H1 (cell line): Measurements from ENCODE around the gene MAD2L2. TPM values are rescaled to one million over a fixed set of nuclear protein-coding genes. Genes with fewer than 3 reads are reported as not detected.

Source experiments
- CTCF ChIA-PET: fragments of 300-600 bp; sonication (Branson Sonifier 250); formaldehyde crosslinking; loops from one replicate; lab custom pipeline; 2021; ENCODE audit not compliant: partially characterized antibody; lab: Charles Lee
- POLR2A ChIA-PET: fragments of 300-600 bp; sonication (Branson Sonifier 250); formaldehyde crosslinking; loops from one replicate; lab custom pipeline; 2021; ENCODE audit warnings: inconsistent platforms; ENCODE audit not compliant: partially characterized antibody; lab: Charles Lee
- DNase-seq, 2 experiments: peaks; one replicate each; pipeline versions ENCODE4 v3.0.0 to v3.0.0-alpha.2; 2010 to 2022; ENCODE audit warnings: low spot score in 2 of 2, low read depth in 1 of 2, mixed read lengths in 1 of 2
- FAIRE-seq: peaks from 2 replicates; lab custom pipeline; 2011; peaks lifted over from hg19 to GRCh38; lab: Jason Lieb, UNC
- H2AFZ ChIP-seq: 2 replicates; pipeline ENCODE4 v1.8.1; 2012; ENCODE audit warnings: low read length, inconsistent platforms
- H2AK5ac ChIP-seq: 2 replicates; pipeline ENCODE4 v1.6.1; 2013; ENCODE audit warnings: low read depth, low read length
- H2BK120ac ChIP-seq: replicated peaks from 2 replicates; pipeline ENCODE3; 2013; ENCODE audit warnings: low read depth, low read length, inconsistent platforms
- H2BK12ac ChIP-seq: 2 replicates; pipeline ENCODE4 v1.6.1; 2013; ENCODE audit warnings: low read depth, low read length
- H2BK15ac ChIP-seq: 2 replicates; pipeline ENCODE4 v1.6.1; 2013; ENCODE audit warnings: low read length
- H2BK20ac ChIP-seq: 2 replicates; pipeline ENCODE4 v1.6.1; 2013; ENCODE audit warnings: low read length
- H2BK5ac ChIP-seq: 2 replicates; pipeline ENCODE4 v1.6.1; 2013; ENCODE audit warnings: low read depth, low read length
- H3K14ac ChIP-seq: 2 replicates; pipeline ENCODE4 v1.6.1; 2013; ENCODE audit warnings: inconsistent platforms; ENCODE audit not compliant: insufficient read length
- H3K18ac ChIP-seq: 2 replicates; pipeline ENCODE4 v1.6.1; 2013; ENCODE audit warnings: low read length; ENCODE audit errors: extremely low read depth
- H3K23ac ChIP-seq: 2 replicates; pipeline ENCODE4 v1.6.1; 2013; ENCODE audit warnings: inconsistent platforms; ENCODE audit not compliant: insufficient read length
- H3K23me2 ChIP-seq: 2 replicates; pipeline ENCODE4 v1.6.1; 2013; ENCODE audit warnings: low read depth, low read length
- H3K27ac ChIP-seq: 2 replicates; pipeline ENCODE4 v1.6.1; 2011; ENCODE audit warnings: low read depth, low read length, inconsistent platforms
- H3K27me3 ChIP-seq, 4 experiments: replicated peaks in 1 of 4; 1 replicate in 1 of 4; 2 replicates in 3 of 4; pipeline versions ENCODE4 v1.6.1 to v1.8.1; 2011 to 2013; ENCODE audit warnings: low read length in 3 of 4, mild to moderate bottlenecking in 3 of 4, inconsistent platforms in 2 of 4, mixed read lengths in 2 of 4, moderate library complexity in 1 of 4; ENCODE audit not compliant: control insufficient read depth in 3 of 4, insufficient read depth in 3 of 4; ENCODE audit errors: extremely low read depth in 1 of 4
- H3K36me3 ChIP-seq, 4 experiments: 2 replicates each; pipeline versions ENCODE4 v1.6.1 to v1.8.1; 2011 to 2013; ENCODE audit warnings: mild to moderate bottlenecking in 4 of 4, low read length in 3 of 4, moderate library complexity in 2 of 4, control low read depth in 1 of 4, inconsistent platforms in 1 of 4; ENCODE audit not compliant: insufficient read depth in 4 of 4, control insufficient read depth in 2 of 4
- H3K4ac ChIP-seq: replicated peaks from 2 replicates; pipeline ENCODE3; 2013; ENCODE audit warnings: low read length, low read depth, mixed read lengths, inconsistent platforms; ENCODE audit not compliant: insufficient read length
- H3K4me1 ChIP-seq, 4 experiments: replicated peaks in 1 of 4; 1 replicate in 1 of 4; 2 replicates in 3 of 4; pipeline versions ENCODE4 v1.6.1 to v1.8.1; 2011 to 2013; ENCODE audit warnings: low read length in 3 of 4, inconsistent platforms in 2 of 4, mixed read lengths in 1 of 4; ENCODE audit not compliant: insufficient read depth in 4 of 4, control insufficient read depth in 3 of 4
- H3K4me2 ChIP-seq, 2 experiments: 2 replicates each; pipeline versions ENCODE4 v1.6.1 to v1.8.1; 2011 to 2013; ENCODE audit warnings: low read depth in 2 of 2, low read length in 2 of 2, control low read depth in 1 of 2, inconsistent platforms in 1 of 2, mild to moderate bottlenecking in 1 of 2; ENCODE audit not compliant: insufficient read depth in 1 of 2
- H3K4me3 ChIP-seq, 4 experiments: fragments of 200-600, 300-600 bp in 1 of 4; sonication (generic), shearing (Covaris generic), sonication (Bioruptor Twin) in 1 of 4; 2 replicates each; pipeline versions ENCODE4 v1.5.1 to v1.8.1; 2011 to 2016; ENCODE audit warnings: low read length in 4 of 4, low read depth in 3 of 4, control low read depth in 2 of 4, inconsistent platforms in 2 of 4, mild to moderate bottlenecking in 2 of 4, mixed read lengths in 1 of 4, moderate library complexity in 1 of 4; ENCODE audit not compliant: insufficient read depth in 2 of 4; ENCODE audit errors: extremely low read depth in 1 of 4
- H3K56ac ChIP-seq: replicated peaks from 2 replicates; pipeline ENCODE3; 2013; ENCODE audit warnings: low read depth, mild to moderate bottlenecking, mixed read lengths, low read length, inconsistent platforms; ENCODE audit not compliant: insufficient read length
- H3K79me1 ChIP-seq: 2 replicates; pipeline ENCODE4 v1.6.1; 2013; ENCODE audit warnings: low read depth, low read length, control low read depth
- H3K79me2 ChIP-seq, 2 experiments: 2 replicates each; pipeline versions ENCODE4 v1.6.1 to v1.8.1; 2012 to 2013; ENCODE audit warnings: low read length in 2 of 2, mild to moderate bottlenecking in 2 of 2, inconsistent platforms in 1 of 2; ENCODE audit not compliant: insufficient read depth in 2 of 2, control insufficient read depth in 1 of 2
- H3K9ac ChIP-seq, 4 experiments: replicated peaks in 1 of 4; 1 replicate in 1 of 4; 2 replicates in 3 of 4; pipeline versions ENCODE4 v1.6.1 to v1.8.1; 2011 to 2013; ENCODE audit warnings: low read depth in 3 of 4, low read length in 3 of 4, control low read depth in 2 of 4, mild to moderate bottlenecking in 2 of 4, moderate library complexity in 2 of 4, inconsistent platforms in 1 of 4; ENCODE audit errors: extremely low read depth in 1 of 4
- H3K9me3 ChIP-seq, 2 experiments: 2 replicates each; pipeline versions ENCODE4 v1.6.1 to v1.8.1; 2012 to 2013; ENCODE audit warnings: mild to moderate bottlenecking in 2 of 2, moderate library complexity in 2 of 2, control low read depth in 1 of 2, inconsistent platforms in 1 of 2, low read depth in 1 of 2, low read length in 1 of 2, mixed read lengths in 1 of 2; ENCODE audit not compliant: insufficient read depth in 2 of 2
- H4K20me1 ChIP-seq, 2 experiments: replicated peaks in 1 of 2; 2 replicates each; pipeline versions ENCODE3 to v1.8.1; 2011 to 2013; ENCODE audit warnings: inconsistent platforms in 2 of 2, low read length in 2 of 2, mild to moderate bottlenecking in 1 of 2; ENCODE audit not compliant: insufficient read depth in 2 of 2, control insufficient read depth in 1 of 2
- H4K5ac ChIP-seq: 2 replicates; pipeline ENCODE4 v1.6.1; 2013; ENCODE audit warnings: low read length, low read depth, mixed read lengths, inconsistent platforms; ENCODE audit not compliant: insufficient read length
- H4K8ac ChIP-seq: 2 replicates; pipeline ENCODE4 v1.8.0; 2013; ENCODE audit warnings: mild to moderate bottlenecking, moderate library complexity, low read length, inconsistent platforms; ENCODE audit not compliant: insufficient read depth; ENCODE audit errors: extremely low read depth
- H4K91ac ChIP-seq: replicated peaks from 2 replicates; pipeline ENCODE3; 2013; ENCODE audit warnings: low read length, mixed read lengths, inconsistent platforms; ENCODE audit not compliant: insufficient read length
- HDAC6 ChIP-seq: IDR thresholded peaks from one replicate; pipeline ENCODE4 v1.7.1; 2012; ENCODE audit warnings: low read depth, mild to moderate bottlenecking, inconsistent platforms, low read length, moderate library complexity
- KDM5A ChIP-seq: fragments of 200-600 bp; IDR thresholded peaks from 2 replicates; pipeline ENCODE4 v1.7.1; 2012; ENCODE audit warnings: mild to moderate bottlenecking, low read length, inconsistent platforms, mixed read lengths
- MAFK ChIP-seq: IDR thresholded peaks from 2 replicates; pipeline ENCODE4 v1.6.1; 2012; ENCODE audit warnings: low read depth, mild to moderate bottlenecking, improper control_type of control experiment, low read length
- POLR2A ChIP-seq, 2 experiments: IDR thresholded peaks; 1 replicate in 1 of 2; 2 replicates in 1 of 2; pipeline ENCODE4 v1.6.1; 2011; ENCODE audit warnings: low read depth in 2 of 2, low read length in 2 of 2, mild to moderate bottlenecking in 2 of 2; ENCODE audit errors: control extremely low read depth in 1 of 2
- WGBS, 2 experiments: shearing (Covaris generic) in 1 of 2; methylation state at CpG; one replicate each; pipeline versions ENCODE4 v1.1.6 to v1.1.7; 2013 to 2015; ENCODE audit warnings: low lambda C conversion rate in 2 of 2, mixed read lengths in 2 of 2, inconsistent platforms in 1 of 2, low coverage in 1 of 2, missing lambda C conversion rate in 1 of 2; ENCODE audit not compliant: insufficient replicate concordance in 2 of 2, insufficient coverage in 1 of 2, insufficient read length in 1 of 2; ENCODE audit errors: extremely low coverage in 1 of 2, missing lambda C conversion rate in 1 of 2; 5-methylcytosine and 5-hydroxymethylcytosine counted together
- polyA plus RNA-seq, 7 experiments: library from polyadenylated mRNA; depleted of rRNA in 3 of 7; stranded (reverse) in 5 of 7; unstranded in 2 of 7; fragments of >200 nt in 5 of 7; fragments of 200-250 nt in 2 of 7; gene quantifications; 1 replicate in 5 of 7; 2 replicates in 1 of 7; 4 replicates in 1 of 7; pipeline versions ENCODE4 v1.2.1 to v1.2.3, GENCODE V29; 2011 to 2013; ENCODE audit warnings: missing spikeins in 2 of 7, mixed read lengths in 2 of 7
- total RNA-seq: library from RNA; stranded (reverse); fragmentation: NEBNext Ultra II Directional; extraction: Animal tissue kit (Norgen Biotek cat#: 25700); gene quantifications from 2 replicates; pipeline ENCODE4 v1.2.1, GENCODE V29; 2021

Gene MAD2L2
- total and polyA plus RNA-seq, 2 of the 8 experiments (the other 6 are each of a cell fraction or from before 2014, with no cell fraction given), result 310 to 469 TPM

GRCh38 chr1:11657654-11658053 is 23.3 kb downstream of the MAD2L2 start:
- Histone ChIP-seq H4K20me1 (peaks cover 2 to 9% of the 10 kb centered on the region in 2 experiments), H3K4ac (no peak overlapping the region), H4K5ac (no peak overlapping the region), H3K27me3 (no peaks in the 10 kb centered on the region; a peak in 2 of 7 replicates), H2BK12ac (no peak overlapping the region), H4K91ac (no peak overlapping the region), H3K18ac (no peak overlapping the region), H3K14ac (no peak overlapping the region), H3K9ac (no peak overlapping the region), H3K9me3 (no peaks in the 10 kb centered on the region), H3K4me1 (peaks cover 0 to 17% (median 16%) of the 10 kb centered on the region in 4 experiments; a peak in 6 of 7 replicates), H3K36me3 (peaks cover 2 to 29% (median 8%) of the 10 kb centered on the region in 4 experiments; a peak in 5 of 8 replicates), H2BK20ac (no peak overlapping the region), H4K8ac (no peak overlapping the region), H3K4me3 (no peak overlapping the region), H3K23ac (no peak overlapping the region), H3K4me2 (no peak overlapping the region), H2AFZ (no peak overlapping the region), H2BK120ac (no peak overlapping the region), H3K79me2 (0 out of 4 replicates have a peak, but pooled peaks cover 0 to under 1% of the 10 kb centered on the region in 2 experiments), H2AK5ac (no peak overlapping the region), H2BK15ac (no peak overlapping the region), H3K27ac (no peak overlapping the region), H3K23me2 (peaks cover 10% of the 10 kb centered on the region; the same call in 1 of the 2 replicates), H3K79me1 (peaks cover under 1% of the 10 kb centered on the region), H3K56ac (no peak overlapping the region), H2BK5ac (no peak overlapping the region)
- FAIRE-seq, result no peak
- DNase-seq, result no peak
- ChIA-PET CTCF (interaction anchor here (0.6 to 1.1 kb wide), 4 partner anchors 9 to 61 kb away, joined by 3 read pairs; no protein-coding TSS in a partner anchor), POLR2A (interaction anchor here (1.2 to 6.2 kb wide), 3 partner anchors 10 to 28 kb away, joined by 3 to 33 read pairs (median 5); partner anchors contain the start of gene MAD2L2)
- no peak for TF ChIP-seq KDM5A
- TF ChIP-seq HDAC6, result no peak
- no peak for TF ChIP-seq POLR2A (IDR thresholded peaks at IDR 0.05; ENCODE audit: control extremely low read depth in 1 of 2, low read depth in 2 of 2, low read length in 2 of 2)
- TF ChIP-seq MAFK, result no peak
- WGBS, 2 experiments, result 94% methylated on average over 6 of the region's 6 CpGs; no CpG with 5 or more reads in 1 of the 2 experiments
